ENCODE measurements around the gene GTSF1L. TPM values are rescaled to one million over a fixed set of nuclear protein-coding genes. Genes with fewer than 3 reads are reported as not detected.

The GTSF1L gene
- total RNA-seq, 1 donor from 2014 or later, result not detected

Other genes with a start within 250 kb of the GTSF1L start
- gene L3MBTL1, start 219.3 kb downstream of the GTSF1L start, total RNA-seq, result 8.4 TPM
- 14.0 TPM for gene SGK2, start 168.0 kb downstream of the GTSF1L start, total RNA-seq
- gene IFT52, start 136.1 kb downstream of the GTSF1L start, total RNA-seq, result 25.9 TPM
- not detected for gene MYBL2, start 59.9 kb downstream of the GTSF1L start, total RNA-seq
- gene TOX2, start 187.8 kb upstream of the GTSF1L start, total RNA-seq, result 1.2 TPM

Data from mesenteric fat pad (tissue), 1 donor.